ENCODE data around the gene ADAMTS10.
A peak's percentile ranks its signal among the peaks of the same experiment; 100 is the strongest.

ADAMTS10 gene

DNA sequence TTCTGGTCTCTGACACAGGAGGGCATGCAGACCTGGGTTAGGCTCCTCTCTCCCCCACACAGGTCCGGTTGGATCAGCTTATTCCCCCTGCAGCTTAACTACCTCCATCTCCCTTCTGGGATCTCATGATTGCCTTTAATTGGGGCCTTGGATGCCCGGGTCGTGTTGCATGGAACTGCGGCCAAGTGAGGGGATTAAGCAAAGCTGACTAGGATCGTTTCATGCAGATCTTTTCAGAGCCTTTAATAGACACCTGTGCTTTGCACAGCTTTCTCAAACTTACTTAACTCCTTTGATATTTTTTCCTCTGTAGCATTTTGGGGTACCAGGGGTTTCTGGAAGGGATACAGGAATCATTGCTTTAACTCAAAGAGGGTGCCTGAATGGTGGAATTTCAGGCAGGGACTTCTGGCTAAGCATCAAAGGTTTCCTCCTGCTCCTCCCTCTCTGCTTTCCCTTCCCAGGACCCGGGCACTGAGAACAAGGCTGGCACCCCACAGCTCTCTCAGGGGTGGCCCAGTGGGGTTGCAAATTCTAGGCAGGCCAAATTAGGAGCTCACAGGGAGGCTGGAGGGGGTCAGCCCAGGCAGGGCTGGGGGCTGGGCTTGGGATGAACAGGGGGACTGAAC, 20.4 kb upstream of the ADAMTS10 start:
- Histone ChIP-seq H2AK5ac (ENCODE audit: low read depth, low read length) (peak overlapping the region; percentile 20), H2AFZ (ENCODE audit: low read length) (peak overlapping the region; percentile 88), H3K36me3 (replicated peaks in 1 of 2; ENCODE audit: control insufficient read depth in 2 of 2, insufficient read depth in 2 of 2, low read length in 2 of 2) (no peaks in the 10 kb centered on the region), H2BK5ac (ENCODE audit: low read length) (no peak overlapping the region), H3K9ac (ENCODE audit: low read depth, low read length, poor library complexity) (no peak overlapping the region), H2BK120ac (ENCODE audit: low read depth, low read length) (no peak overlapping the region), H4K91ac (ENCODE audit: low read depth, low read length, poor library complexity) (no peak overlapping the region), H2BK12ac (ENCODE audit: low read length) (no peak overlapping the region), H3K27me3 (ENCODE audit: control insufficient read depth in 3 of 3, insufficient read depth in 3 of 3, low read depth in 1 of 3, low read length in 3 of 3) (no peaks in the 10 kb centered on the region), H3K79me1 (ENCODE audit: low read depth, low read length) (no peaks in the 10 kb centered on the region), H3K9me3 (replicated peaks in 1 of 2; ENCODE audit: control insufficient read depth in 2 of 2, insufficient read depth in 1 of 2, low read depth in 1 of 2, low read length in 2 of 2) (peaks cover 0 to 2% of the 10 kb centered on the region in 2 donors), H4K8ac (ENCODE audit: low read depth, low read length) (no peak overlapping the region), H2BK15ac (ENCODE audit: low read length) (no peak overlapping the region), H3K18ac (ENCODE audit: low read length) (peak overlapping the region; percentile 38), H3K4me2 (ENCODE audit: insufficient read depth, low read length, poor library complexity, severe bottlenecking) (peak overlapping the region; percentile 20), H3K14ac (ENCODE audit: low read length) (no peak overlapping the region), H3K4me1 (ENCODE audit: control insufficient read depth in 2 of 2, insufficient read depth in 1 of 2, low read depth in 1 of 2, low read length in 2 of 2) (peaks cover 0 to 11% of the 10 kb centered on the region in 2 donors), H3K23ac (ENCODE audit: low read depth, low read length, poor library complexity) (no peak overlapping the region), H3K4me3 (ENCODE audit: low read length in 2 of 2) (no peak overlapping the region), H3K4ac (ENCODE audit: low read length) (no peak overlapping the region), H3K27ac (replicated peaks; ENCODE audit: low read length) (peak overlapping the region; percentile 52)
- DNase-seq (ENCODE audit: low spot score) = no peak
- no CpG with 5 or more reads among the region's 6 CpGs for WGBS, 2 donors (ENCODE audit: extremely low coverage in 2 of 2, insufficient read length in 2 of 2, insufficient replicate concordance in 1 of 2)

GRCh38 chr19:8629996-8630683, 19.6 kb upstream of the ADAMTS10 start, which contains the start of gene NFILZ:
Gene NFILZ, plus strand, starts transcription at chr19:8630633. Its CDS starts 46,133 bp downstream, at chr19:8676766.
- Histone ChIP-seq H3K4me2 (ENCODE audit: insufficient read depth, low read length, poor library complexity, severe bottlenecking) (peak within 1 kb of the TSS; percentile 20), H3K27me3 (ENCODE audit: control insufficient read depth in 3 of 3, insufficient read depth in 3 of 3, low read depth in 1 of 3, low read length in 3 of 3) (no peaks in the 10 kb centered on the region), H3K36me3 (replicated peaks in 1 of 2; ENCODE audit: control insufficient read depth in 2 of 2, insufficient read depth in 2 of 2, low read length in 2 of 2) (no peaks in the 10 kb centered on the region), H3K18ac (ENCODE audit: low read length) (peak within 1 kb of the TSS; percentile 38), H2BK15ac (ENCODE audit: low read length) (no peak within 1 kb of the TSS), H3K14ac (ENCODE audit: low read length) (no peak within 1 kb of the TSS), H3K27ac (replicated peaks; ENCODE audit: low read length) (peak within 1 kb of the TSS; percentile 52), H3K9me3 (replicated peaks in 1 of 2; ENCODE audit: control insufficient read depth in 2 of 2, insufficient read depth in 1 of 2, low read depth in 1 of 2, low read length in 2 of 2) (peaks cover 0 to 2% of the 10 kb centered on the region in 2 donors), H3K4me3 (ENCODE audit: low read length in 2 of 2) (no peak within 1 kb of the TSS), H3K9ac (ENCODE audit: low read depth, low read length, poor library complexity) (no peak within 1 kb of the TSS), H4K91ac (ENCODE audit: low read depth, low read length, poor library complexity) (no peak within 1 kb of the TSS), H3K4ac (ENCODE audit: low read length) (no peak within 1 kb of the TSS), H2BK12ac (ENCODE audit: low read length) (no peak within 1 kb of the TSS), H4K8ac (ENCODE audit: low read depth, low read length) (no peak within 1 kb of the TSS), H2BK120ac (ENCODE audit: low read depth, low read length) (no peak within 1 kb of the TSS), H3K23ac (ENCODE audit: low read depth, low read length, poor library complexity) (no peak within 1 kb of the TSS), H2AK5ac (ENCODE audit: low read depth, low read length) (peak within 1 kb of the TSS; percentile 20), H2BK5ac (ENCODE audit: low read length) (no peak within 1 kb of the TSS), H3K79me1 (ENCODE audit: low read depth, low read length) (no peaks in the 10 kb centered on the region), H3K4me1 (ENCODE audit: control insufficient read depth in 2 of 2, insufficient read depth in 1 of 2, low read depth in 1 of 2, low read length in 2 of 2) (peaks cover 0 to 11% of the 10 kb centered on the region in 2 donors), H2AFZ (ENCODE audit: low read length) (peak within 1 kb of the TSS; percentile 88)
- no CpG with 5 or more reads among the region's 11 CpGs for WGBS, 2 donors (ENCODE audit: extremely low coverage in 2 of 2, insufficient read length in 2 of 2, insufficient replicate concordance in 1 of 2)
- DNase-seq (ENCODE audit: low spot score) = no peak

DNA sequence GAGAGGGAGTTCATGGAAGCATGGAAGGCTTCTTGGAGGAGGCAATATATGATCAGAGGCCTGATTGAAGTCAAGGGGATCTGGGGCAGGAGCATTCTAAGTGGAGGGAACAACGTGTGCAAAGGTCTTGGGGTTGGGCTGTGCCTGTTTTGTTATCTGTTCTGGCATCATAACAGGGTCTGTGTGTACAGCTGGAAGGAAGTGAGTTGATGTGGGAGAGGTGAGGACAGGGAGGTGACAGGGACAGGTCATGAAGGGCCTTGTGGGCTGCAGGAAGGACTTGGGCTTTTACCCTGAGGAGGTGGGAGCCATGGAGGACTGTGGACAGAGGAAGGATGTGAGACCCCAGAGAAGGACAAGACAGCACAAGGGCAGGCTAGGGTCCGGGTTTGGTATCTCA, 18.7 kb upstream of the ADAMTS10 start:
- no peak overlapping the region for H2AFZ ChIP-seq (ENCODE audit: low read length)
- no peak overlapping the region for H4K91ac ChIP-seq (ENCODE audit: low read depth, low read length, poor library complexity)
- H3K9me3 ChIP-seq (replicated peaks in 1 of 2; ENCODE audit: control insufficient read depth in 2 of 2, insufficient read depth in 1 of 2, low read depth in 1 of 2, low read length in 2 of 2) = peaks cover 0 to 2% of the 10 kb centered on the region in 2 donors
- no peak for DNase-seq (ENCODE audit: low spot score)
- no peak overlapping the region for H2BK12ac ChIP-seq (ENCODE audit: low read length)
- no peak overlapping the region for H2AK5ac ChIP-seq (ENCODE audit: low read depth, low read length)
- H3K4me3 ChIP-seq (ENCODE audit: low read length in 2 of 2) = no peak overlapping the region
- no peak overlapping the region for H2BK120ac ChIP-seq (ENCODE audit: low read depth, low read length)
- no peak overlapping the region for H3K27ac ChIP-seq (replicated peaks; ENCODE audit: low read length)
- no peak overlapping the region for H3K14ac ChIP-seq (ENCODE audit: low read length)
- no peaks in the 10 kb centered on the region for H3K36me3 ChIP-seq (replicated peaks in 1 of 2; ENCODE audit: control insufficient read depth in 2 of 2, insufficient read depth in 2 of 2, low read length in 2 of 2)
- no peak overlapping the region for H2BK5ac ChIP-seq (ENCODE audit: low read length)
- no peak overlapping the region for H3K18ac ChIP-seq (ENCODE audit: low read length)
- no peaks in the 10 kb centered on the region for H3K79me1 ChIP-seq (ENCODE audit: low read depth, low read length)
- no peak overlapping the region for H3K23ac ChIP-seq (ENCODE audit: low read depth, low read length, poor library complexity)
- H3K4me1 ChIP-seq (ENCODE audit: control insufficient read depth in 2 of 2, insufficient read depth in 1 of 2, low read depth in 1 of 2, low read length in 2 of 2) = peaks cover 0 to 11% of the 10 kb centered on the region in 2 donors
- H3K27me3 ChIP-seq (ENCODE audit: control insufficient read depth in 3 of 3, insufficient read depth in 3 of 3, low read depth in 1 of 3, low read length in 3 of 3) = no peaks in the 10 kb centered on the region
- no peak overlapping the region for H3K9ac ChIP-seq (ENCODE audit: low read depth, low read length, poor library complexity)
- WGBS, 2 donors (ENCODE audit: extremely low coverage in 2 of 2, insufficient read length in 2 of 2, insufficient replicate concordance in 1 of 2) = no CpG with 5 or more reads among the region's 2 CpGs
- H3K4me2 ChIP-seq (ENCODE audit: insufficient read depth, low read length, poor library complexity, severe bottlenecking) = no peak overlapping the region
- no peak overlapping the region for H2BK15ac ChIP-seq (ENCODE audit: low read length)
- H4K8ac ChIP-seq (ENCODE audit: low read depth, low read length) = no peak overlapping the region
- no peak overlapping the region for H3K4ac ChIP-seq (ENCODE audit: low read length)

GRCh38 chr19:8626842-8627241, 16.3 kb upstream of the ADAMTS10 start:
- Histone ChIP-seq H3K9ac (ENCODE audit: low read depth, low read length, poor library complexity) (no peak overlapping the region), H2BK120ac (ENCODE audit: low read depth, low read length) (no peak overlapping the region)
- DNase-seq (ENCODE audit: low spot score) = no peak

More at GRCh38 chr19:8626842-8627241, 16.3 kb upstream of the ADAMTS10 start:
- peaks cover 0 to 2% of the 10 kb centered on the region in 2 donors for H3K9me3 ChIP-seq (replicated peaks in 1 of 2; ENCODE audit: control insufficient read depth in 2 of 2, insufficient read depth in 1 of 2, low read depth in 1 of 2, low read length in 2 of 2)
- no peak overlapping the region for H4K91ac ChIP-seq (ENCODE audit: low read depth, low read length, poor library complexity)
- no peak overlapping the region for H4K8ac ChIP-seq (ENCODE audit: low read depth, low read length)
- no peak overlapping the region for H3K14ac ChIP-seq (ENCODE audit: low read length)
- H2BK5ac ChIP-seq (ENCODE audit: low read length) = no peak overlapping the region
- no CpG with 5 or more reads among the region's 8 CpGs for WGBS, 2 donors (ENCODE audit: extremely low coverage in 2 of 2, insufficient read length in 2 of 2, insufficient replicate concordance in 1 of 2)
- H3K79me1 ChIP-seq (ENCODE audit: low read depth, low read length) = no peaks in the 10 kb centered on the region
- no peak overlapping the region for H3K4ac ChIP-seq (ENCODE audit: low read length)
- no peak overlapping the region for H3K27ac ChIP-seq (replicated peaks; ENCODE audit: low read length)
- no peak overlapping the region for H3K4me3 ChIP-seq (ENCODE audit: low read length in 2 of 2)
- H3K18ac ChIP-seq (ENCODE audit: low read length) = no peak overlapping the region
- H2AK5ac ChIP-seq (ENCODE audit: low read depth, low read length) = no peak overlapping the region
- no peak overlapping the region for H3K23ac ChIP-seq (ENCODE audit: low read depth, low read length, poor library complexity)
- no peaks in the 10 kb centered on the region for H3K27me3 ChIP-seq (ENCODE audit: control insufficient read depth in 3 of 3, insufficient read depth in 3 of 3, low read depth in 1 of 3, low read length in 3 of 3)
- H3K4me1 ChIP-seq (ENCODE audit: control insufficient read depth in 2 of 2, insufficient read depth in 1 of 2, low read depth in 1 of 2, low read length in 2 of 2) = peaks cover 0 to 11% of the 10 kb centered on the region in 2 donors
- no peak overlapping the region for H2BK15ac ChIP-seq (ENCODE audit: low read length)
- no peak overlapping the region for H2BK12ac ChIP-seq (ENCODE audit: low read length)
- no peak overlapping the region for H3K4me2 ChIP-seq (ENCODE audit: insufficient read depth, low read length, poor library complexity, severe bottlenecking)
- no peak overlapping the region for H2AFZ ChIP-seq (ENCODE audit: low read length)
- no peaks in the 10 kb centered on the region for H3K36me3 ChIP-seq (replicated peaks in 1 of 2; ENCODE audit: control insufficient read depth in 2 of 2, insufficient read depth in 2 of 2, low read length in 2 of 2)

Data from neuronal stem cell (in vitro differentiated cells).